ENCODE results near the gene GLIS1.

DNA sequence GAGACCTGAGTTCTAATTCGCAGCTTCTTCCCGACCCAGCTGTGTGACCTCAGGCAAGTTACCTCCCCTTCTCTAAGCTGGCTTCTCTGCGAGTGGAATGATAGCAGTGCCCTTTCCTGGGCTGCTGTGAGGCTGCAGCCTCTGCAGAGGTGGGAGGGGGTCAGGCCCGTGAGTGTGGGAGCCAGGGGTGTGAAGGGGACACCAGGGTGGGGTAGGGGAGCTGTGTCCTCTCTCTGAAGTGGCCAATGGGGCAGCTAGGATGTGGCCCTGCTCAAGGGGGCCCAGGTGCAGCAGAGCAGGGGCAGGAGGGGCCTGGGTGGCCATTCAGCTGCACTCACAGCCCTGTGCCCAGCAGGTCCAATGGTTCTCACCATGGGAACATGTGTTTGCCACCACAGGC is 255.3 kb downstream of the GLIS1 start:
- TF ChIP-seq EZH2 (IDR thresholded peaks at IDR 0.05; ENCODE audit: borderline replicate concordance, low read depth, low read length, severe bottlenecking), result no peak
- TF ChIP-seq, protein P1, sequence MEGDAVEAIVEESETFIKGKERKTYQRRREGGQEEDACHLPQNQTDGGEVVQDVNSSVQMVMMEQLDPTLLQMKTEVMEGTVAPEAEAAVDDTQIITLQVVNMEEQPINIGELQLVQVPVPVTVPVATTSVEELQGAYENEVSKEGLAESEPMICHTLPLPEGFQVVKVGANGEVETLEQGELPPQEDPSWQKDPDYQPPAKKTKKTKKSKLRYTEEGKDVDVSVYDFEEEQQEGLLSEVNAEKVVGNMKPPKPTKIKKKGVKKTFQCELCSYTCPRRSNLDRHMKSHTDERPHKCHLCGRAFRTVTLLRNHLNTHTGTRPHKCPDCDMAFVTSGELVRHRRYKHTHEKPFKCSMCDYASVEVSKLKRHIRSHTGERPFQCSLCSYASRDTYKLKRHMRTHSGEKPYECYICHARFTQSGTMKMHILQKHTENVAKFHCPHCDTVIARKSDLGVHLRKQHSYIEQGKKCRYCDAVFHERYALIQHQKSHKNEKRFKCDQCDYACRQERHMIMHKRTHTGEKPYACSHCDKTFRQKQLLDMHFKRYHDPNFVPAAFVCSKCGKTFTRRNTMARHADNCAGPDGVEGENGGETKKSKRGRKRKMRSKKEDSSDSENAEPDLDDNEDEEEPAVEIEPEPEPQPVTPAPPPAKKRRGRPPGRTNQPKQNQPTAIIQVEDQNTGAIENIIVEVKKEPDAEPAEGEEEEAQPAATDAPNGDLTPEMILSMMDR (IDR thresholded peaks at IDR 0.05; ENCODE audit: borderline replicate concordance, extremely low read depth, low read length, poor library complexity, severe bottlenecking), result no peak

Measured in DND-41 (cell line).